Breast epithelium (tissue), 3 donors: Measurements from ENCODE around the gene KCNE4.

ENCODE experiments used
- CTCF ChIP-seq, 3 donors: fragments of 450-650 bp; IDR thresholded peaks; one replicate each; pipeline ENCODE4 v1.5.1; 2016 to 2017; ENCODE audit warnings: antibody characterized with exemption in 3 of 3, mild to moderate bottlenecking in 3 of 3, moderate library complexity in 3 of 3
- POLR2A ChIP-seq: fragments of 450-650 bp; IDR thresholded peaks from one replicate; pipeline ENCODE4 v1.6.1; 2016; ENCODE audit warnings: antibody characterized with exemption, mild to moderate bottlenecking, moderate library complexity
- POLR2AphosphoS5 ChIP-seq, 3 donors: sonication (generic); formaldehyde crosslinking; IDR thresholded peaks; one replicate each; pipeline ENCODE4 v1.6.1; 2017; ENCODE audit warnings: antibody characterized with exemption in 3 of 3

- TF ChIP-seq CTCF (IDR thresholded peaks at IDR 0.05) (no peak), POLR2A (no peak), POLR2AphosphoS5 (IDR thresholded peaks at IDR 0.05) (no peak)
These were observed 17.6 kb upstream of the KCNE4 start for GRCh38 chr2:223034221-223034975.
